Urinary bladder (tissue), 4 donors: Measurements from ENCODE around the gene ADPRHL1. TPM values are rescaled to one million over a fixed set of nuclear protein-coding genes. Genes with fewer than 3 reads are reported as not detected.

ENCODE experiments used
- DNase-seq: peaks from one replicate; pipeline ENCODE4 v3.0.0-alpha.2; 2015; ENCODE audit errors: extremely low spot score
- H3K27ac ChIP-seq: one replicate; pipeline ENCODE4 v1.5.1; 2013; ENCODE audit warnings: low read depth, mild to moderate bottlenecking, moderate library complexity
- H3K36me3 ChIP-seq: one replicate; pipeline ENCODE4 v1.6.1; 2013; ENCODE audit warnings: mild to moderate bottlenecking, moderate library complexity; ENCODE audit not compliant: insufficient read depth
- H3K4me1 ChIP-seq: one replicate; pipeline ENCODE4 v1.6.1; 2013; ENCODE audit warnings: mild to moderate bottlenecking, moderate library complexity; ENCODE audit not compliant: insufficient read depth
- H3K4me3 ChIP-seq: one replicate; pipeline ENCODE4 v1.5.1; 2013; ENCODE audit warnings: low read depth, low read length
- whole genome bisulfite sequencing: extraction: QIAGEN DNeasy Blood & Tissue Kit; methylation state at CpG from one replicate; pipeline ENCODE4 v1.1.7; 2013; 5-methylcytosine and 5-hydroxymethylcytosine counted together
- polyA plus RNA-seq: library from polyadenylated mRNA; stranded (reverse); fragments of 200-250 nt; gene quantifications from one replicate; pipeline ENCODE4 v1.2.3, GENCODE V29; 2013
- total RNA-seq: library from RNA; depleted of rRNA; stranded (reverse); fragments of >200 nt; gene quantifications from one replicate; pipeline ENCODE4 v1.2.3, GENCODE V29; 2014
- donor health status: healthy with polysubstance abuse.
- donor health status: healthy.

The ADPRHL1 gene
- total and polyA plus RNA-seq, 2 donors, result 2.6 to 6.0 TPM

GRCh38 chr13:113418722-113419049 is 34.6 kb downstream of the ADPRHL1 start:
- Histone ChIP-seq H3K27ac (no peak overlapping the region), H3K4me1 (no peaks in the 10 kb centered on the region), H3K36me3 (no peaks in the 10 kb centered on the region), H3K4me3 (no peak overlapping the region)
- no peak for DNase-seq
- WGBS, result 92% methylated on average over 1 of the region's 1 CpG

- no peak overlapping the region for H3K27ac ChIP-seq
- 74% methylated on average over 16 of the region's 16 CpGs for WGBS
- no peak overlapping the region for H3K4me3 ChIP-seq
- DNase-seq, result no peak
- no peaks in the 10 kb centered on the region for H3K36me3 ChIP-seq
- no peaks in the 10 kb centered on the region for H3K4me1 ChIP-seq
These were observed 35.2 kb downstream of the ADPRHL1 start for GRCh38 chr13:113417836-113418721.

GRCh38 chr13:113417008-113417751 is 36.1 kb downstream of the ADPRHL1 start:
- H3K4me3 ChIP-seq, result no peak overlapping the region
- DNase-seq, result no peak
- H3K27ac ChIP-seq, result no peak overlapping the region
- 72% methylated on average over 28 of the region's 28 CpGs for WGBS
- H3K4me1 ChIP-seq, result no peaks in the 10 kb centered on the region
- H3K36me3 ChIP-seq, result no peaks in the 10 kb centered on the region

GRCh38 chr13:113415825-113416224 is 37.5 kb downstream of the ADPRHL1 start:
- 83% methylated on average over 8 of the region's 8 CpGs for WGBS
- Histone ChIP-seq H3K36me3 (no peaks in the 10 kb centered on the region), H3K4me3 (no peak overlapping the region), H3K4me1 (no peaks in the 10 kb centered on the region), H3K27ac (no peak overlapping the region)
- DNase-seq, result no peak

GRCh38 chr13:113415032-113415431 is 38.3 kb downstream of the ADPRHL1 start:
- no peak for DNase-seq
- H3K36me3 ChIP-seq, result no peaks in the 10 kb centered on the region
- 94% methylated on average over 15 of the region's 15 CpGs for WGBS
- no peak overlapping the region for H3K4me3 ChIP-seq
- no peak overlapping the region for H3K27ac ChIP-seq
- H3K4me1 ChIP-seq, result no peaks in the 10 kb centered on the region

- WGBS, result 86% methylated on average over 8 of the region's 8 CpGs
- Histone ChIP-seq H3K4me3 (no peak overlapping the region), H3K36me3 (no peaks in the 10 kb centered on the region), H3K27ac (no peak overlapping the region), H3K4me1 (no peaks in the 10 kb centered on the region)
- DNase-seq, result no peak
These were observed 39.0 kb downstream of the ADPRHL1 start for GRCh38 chr13:113414335-113414734.

- H3K36me3 ChIP-seq, result no peaks in the 10 kb centered on the region
- DNase-seq, result no peak
- no peaks in the 10 kb centered on the region for H3K4me1 ChIP-seq
- WGBS, result 60% methylated on average over 9 of the region's 9 CpGs
- no peak overlapping the region for H3K4me3 ChIP-seq
- H3K27ac ChIP-seq, result no peak overlapping the region
These were observed 39.4 kb downstream of the ADPRHL1 start for GRCh38 chr13:113413898-113414282.

GRCh38 chr13:113413178-113413897 is 40.0 kb downstream of the ADPRHL1 start:
- Histone ChIP-seq H3K36me3 (no peaks in the 10 kb centered on the region), H3K4me1 (no peaks in the 10 kb centered on the region), H3K4me3 (no peak overlapping the region), H3K27ac (no peak overlapping the region)
- no peak for DNase-seq
- WGBS, result 88% methylated on average over 32 of the region's 32 CpGs

GRCh38 chr13:113412440-113412839 is 40.8 kb downstream of the ADPRHL1 start:
- Histone ChIP-seq H3K27ac (no peak overlapping the region), H3K36me3 (no peaks in the 10 kb centered on the region), H3K4me3 (no peak overlapping the region), H3K4me1 (no peaks in the 10 kb centered on the region)
- 97% methylated on average over 27 of the region's 27 CpGs for WGBS
- no peak for DNase-seq

- no peak overlapping the region for H3K4me3 ChIP-seq
These were observed 41.9 kb downstream of the ADPRHL1 start for GRCh38 chr13:113411216-113412023.

GRCh38 chr13:113410472-113411201 is 42.7 kb downstream of the ADPRHL1 start:
- Histone ChIP-seq H3K4me3 (no peak overlapping the region), H3K4me1 (no peaks in the 10 kb centered on the region)
- no peak for DNase-seq

More at GRCh38 chr13:113411216-113412023, 41.9 kb downstream of the ADPRHL1 start:
- peak overlapping the region; percentile 65 for H3K27ac ChIP-seq
- no peak for DNase-seq
- no peaks in the 10 kb centered on the region for H3K4me1 ChIP-seq
- 57% methylated on average over 30 of the region's 30 CpGs for WGBS
- H3K36me3 ChIP-seq, result no peaks in the 10 kb centered on the region

GRCh38 chr13:113408562-113408961 is 44.7 kb downstream of the ADPRHL1 start:
- Histone ChIP-seq H3K36me3 (no peaks in the 10 kb centered on the region), H3K4me3 (no peak overlapping the region), H3K4me1 (no peaks in the 10 kb centered on the region), H3K27ac (no peak overlapping the region)
- DNase-seq, result no peak
- 77% methylated on average over 3 of the region's 3 CpGs for WGBS

More at GRCh38 chr13:113410472-113411201, 42.7 kb downstream of the ADPRHL1 start:
- 50% methylated on average over 34 of the region's 34 CpGs for WGBS
- Histone ChIP-seq H3K36me3 (no peaks in the 10 kb centered on the region), H3K27ac (peak overlapping the region; percentile 92)
